ENCODE measurements around the gene ROCK2. TPM values are rescaled to one million over a fixed set of nuclear protein-coding genes. Genes with fewer than 3 reads are reported as not detected.

ROCK2 gene
- total RNA-seq, 3 donors from 2014 or later (not counting 1 experiment from before 2014, with no cell fraction given) = 19.9 to 28.2 (median 21.9) TPM

DNA sequence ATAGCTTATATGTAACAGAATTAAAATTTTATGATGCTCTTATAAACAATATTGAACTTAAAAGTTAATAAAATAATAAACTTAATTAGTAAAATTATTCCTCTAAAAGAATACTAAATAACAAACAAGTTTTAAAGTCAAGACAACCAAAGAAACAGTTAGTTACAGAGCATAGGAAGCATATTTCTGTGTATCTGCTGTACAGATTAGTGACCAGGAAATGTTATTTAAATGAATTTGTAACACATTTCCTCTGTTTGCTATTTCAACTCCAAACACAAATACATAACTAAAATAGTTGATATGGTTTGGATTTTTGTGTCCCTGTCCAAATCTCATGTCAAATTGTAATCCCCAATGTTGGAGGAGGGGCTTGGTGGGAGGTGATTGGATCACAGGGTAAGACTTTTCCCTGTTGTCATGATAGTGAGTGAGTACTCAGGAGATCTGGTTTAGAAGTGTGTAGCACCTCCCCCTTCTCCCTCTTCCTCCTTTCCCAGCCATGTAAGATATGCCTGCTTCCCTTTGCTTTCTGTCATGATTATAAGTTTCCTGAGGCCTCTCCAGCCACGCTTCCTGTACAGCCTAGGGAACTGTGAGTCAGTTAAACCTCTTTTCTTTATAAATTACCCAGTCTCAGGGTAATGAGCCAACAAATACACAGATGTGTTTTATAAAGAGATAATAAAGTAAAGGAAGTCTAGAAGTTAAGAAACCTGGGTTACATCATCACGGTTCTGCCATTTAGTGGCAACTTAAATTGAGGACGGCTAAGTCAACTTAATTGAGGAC is 51.8 kb downstream of the ROCK2 start:
- H3K27me3 Mint-ChIP-seq (ENCODE audit: low read depth in 2 of 2) = no peaks in the 10 kb centered on the region
- Histone ChIP-seq H3K27ac (ENCODE audit: low read length) (no peak overlapping the region), H3K4me1 (ENCODE audit: control insufficient read depth, insufficient read depth, low read length) (no peaks in the 10 kb centered on the region), H3K9me3 (ENCODE audit: control insufficient read depth, insufficient read depth, low read length) (no peaks in the 10 kb centered on the region), H3K27me3 (ENCODE audit: control insufficient read depth, insufficient read depth, low read length) (no peaks in the 10 kb centered on the region), H3K4me3 (ENCODE audit: low read length) (no peak overlapping the region), H3K36me3 (ENCODE audit: control insufficient read depth, insufficient read depth, low read length) (no peaks in the 10 kb centered on the region)
- H3K27ac Mint-ChIP-seq = peak overlapping the region; percentile 62 to 85
- TF ChIP-seq, protein P1, sequence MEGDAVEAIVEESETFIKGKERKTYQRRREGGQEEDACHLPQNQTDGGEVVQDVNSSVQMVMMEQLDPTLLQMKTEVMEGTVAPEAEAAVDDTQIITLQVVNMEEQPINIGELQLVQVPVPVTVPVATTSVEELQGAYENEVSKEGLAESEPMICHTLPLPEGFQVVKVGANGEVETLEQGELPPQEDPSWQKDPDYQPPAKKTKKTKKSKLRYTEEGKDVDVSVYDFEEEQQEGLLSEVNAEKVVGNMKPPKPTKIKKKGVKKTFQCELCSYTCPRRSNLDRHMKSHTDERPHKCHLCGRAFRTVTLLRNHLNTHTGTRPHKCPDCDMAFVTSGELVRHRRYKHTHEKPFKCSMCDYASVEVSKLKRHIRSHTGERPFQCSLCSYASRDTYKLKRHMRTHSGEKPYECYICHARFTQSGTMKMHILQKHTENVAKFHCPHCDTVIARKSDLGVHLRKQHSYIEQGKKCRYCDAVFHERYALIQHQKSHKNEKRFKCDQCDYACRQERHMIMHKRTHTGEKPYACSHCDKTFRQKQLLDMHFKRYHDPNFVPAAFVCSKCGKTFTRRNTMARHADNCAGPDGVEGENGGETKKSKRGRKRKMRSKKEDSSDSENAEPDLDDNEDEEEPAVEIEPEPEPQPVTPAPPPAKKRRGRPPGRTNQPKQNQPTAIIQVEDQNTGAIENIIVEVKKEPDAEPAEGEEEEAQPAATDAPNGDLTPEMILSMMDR (IDR thresholded peaks at IDR 0.05) = no peak
- H3K4me3 Mint-ChIP-seq = no peak overlapping the region
- no peak for DNase-seq
- H3K4me1 Mint-ChIP-seq = peaks cover 41 to 57% of the 10 kb centered on the region in 2 donors
- H3K36me3 Mint-ChIP-seq = no peaks in the 10 kb centered on the region
- 89% methylated on average over 3 of the region's 3 CpGs for WGBS (ENCODE audit: insufficient coverage)
- intact Hi-C loops (cut with micrococcal nuclease) = no loop called here
- no peak for ATAC-seq
- no peaks in the 10 kb centered on the region for H3K9me3 Mint-ChIP-seq

DNA sequence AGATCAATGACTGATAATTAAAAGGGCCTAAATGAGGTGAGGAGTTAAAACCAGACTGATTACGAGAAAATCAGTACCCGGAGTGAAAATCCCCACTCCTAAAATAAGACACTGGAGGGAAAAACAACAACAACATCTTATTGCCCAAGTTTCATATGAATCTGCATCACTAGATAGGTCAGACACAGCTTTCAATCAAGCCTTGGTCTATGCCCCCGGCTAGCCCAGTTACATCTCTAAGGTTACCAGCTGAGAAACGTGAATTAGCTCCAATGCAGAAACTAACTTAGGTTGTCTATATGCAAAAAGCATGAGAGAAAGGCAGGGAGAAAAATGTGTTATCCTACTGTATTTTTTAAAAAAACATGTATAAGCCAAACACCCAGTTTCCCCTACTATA is 53.7 kb downstream of the ROCK2 start:
- Mint-ChIP-seq H3K4me1 (peaks cover 33 to 51% of the 10 kb centered on the region in 2 donors), H3K9me3 (no peaks in the 10 kb centered on the region), H3K27me3 (ENCODE audit: low read depth in 2 of 2) (no peaks in the 10 kb centered on the region), H3K4me3 (no peak overlapping the region), H3K36me3 (no peaks in the 10 kb centered on the region), H3K27ac (no peak overlapping the region)
- intact Hi-C loops (cut with micrococcal nuclease) = no loop called here
- 100% methylated on average over 3 of the region's 4 CpGs for WGBS (ENCODE audit: insufficient coverage)
- no peaks in the 10 kb centered on the region for H3K4me1 ChIP-seq (ENCODE audit: control insufficient read depth, insufficient read depth, low read length)
- no peak overlapping the region for H3K27ac ChIP-seq (ENCODE audit: low read length)
- TF ChIP-seq, protein P1 (IDR thresholded peaks at IDR 0.05) = no peak
- H3K4me3 ChIP-seq (ENCODE audit: low read length) = no peak overlapping the region
- H3K36me3 ChIP-seq (ENCODE audit: control insufficient read depth, insufficient read depth, low read length) = peaks cover 3% of the 10 kb centered on the region
- no peaks in the 10 kb centered on the region for H3K27me3 ChIP-seq (ENCODE audit: control insufficient read depth, insufficient read depth, low read length)
- no peak for DNase-seq
- no peaks in the 10 kb centered on the region for H3K9me3 ChIP-seq (ENCODE audit: control insufficient read depth, insufficient read depth, low read length)
- ATAC-seq = no peak

DNA sequence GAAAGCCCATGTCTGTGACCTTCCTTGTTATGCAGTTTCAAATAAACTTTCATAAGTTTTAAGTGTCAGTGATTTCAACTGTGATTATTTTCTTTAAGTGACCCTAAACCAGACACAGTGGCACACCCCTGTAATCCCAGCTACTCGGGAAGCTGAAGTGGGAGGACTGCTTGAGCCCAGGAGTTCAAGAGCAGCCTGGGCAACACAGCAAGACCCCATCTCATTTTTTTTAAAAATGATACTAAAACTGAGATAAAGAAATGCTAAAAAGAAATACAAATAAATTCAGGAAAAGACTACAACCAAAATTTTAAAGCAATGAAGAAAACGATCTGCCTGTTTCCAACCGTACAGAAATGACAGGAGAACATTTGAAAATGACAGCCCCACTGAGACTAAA is 54.2 kb downstream of the ROCK2 start:
- H3K36me3 Mint-ChIP-seq = no peaks in the 10 kb centered on the region
- ATAC-seq = no peak
- no peak overlapping the region for H3K27ac Mint-ChIP-seq
- Histone ChIP-seq H3K4me1 (ENCODE audit: control insufficient read depth, insufficient read depth, low read length) (no peaks in the 10 kb centered on the region), H3K9me3 (ENCODE audit: control insufficient read depth, insufficient read depth, low read length) (no peaks in the 10 kb centered on the region), H3K36me3 (ENCODE audit: control insufficient read depth, insufficient read depth, low read length) (peaks cover 3% of the 10 kb centered on the region), H3K27me3 (ENCODE audit: control insufficient read depth, insufficient read depth, low read length) (no peaks in the 10 kb centered on the region), H3K27ac (ENCODE audit: low read length) (no peak overlapping the region), H3K4me3 (ENCODE audit: low read length) (no peak overlapping the region)
- H3K27me3 Mint-ChIP-seq (ENCODE audit: low read depth in 2 of 2) = no peaks in the 10 kb centered on the region
- DNase-seq = no peak
- TF ChIP-seq, protein P1 (IDR thresholded peaks at IDR 0.05) = no peak
- peaks cover 28 to 51% of the 10 kb centered on the region in 2 donors for H3K4me1 Mint-ChIP-seq
- 94% methylated on average over 2 of the region's 3 CpGs for WGBS (ENCODE audit: insufficient coverage)
- no peak overlapping the region for H3K4me3 Mint-ChIP-seq
- H3K9me3 Mint-ChIP-seq = no peaks in the 10 kb centered on the region
- intact Hi-C loops (cut with micrococcal nuclease) = no loop called here

DNA sequence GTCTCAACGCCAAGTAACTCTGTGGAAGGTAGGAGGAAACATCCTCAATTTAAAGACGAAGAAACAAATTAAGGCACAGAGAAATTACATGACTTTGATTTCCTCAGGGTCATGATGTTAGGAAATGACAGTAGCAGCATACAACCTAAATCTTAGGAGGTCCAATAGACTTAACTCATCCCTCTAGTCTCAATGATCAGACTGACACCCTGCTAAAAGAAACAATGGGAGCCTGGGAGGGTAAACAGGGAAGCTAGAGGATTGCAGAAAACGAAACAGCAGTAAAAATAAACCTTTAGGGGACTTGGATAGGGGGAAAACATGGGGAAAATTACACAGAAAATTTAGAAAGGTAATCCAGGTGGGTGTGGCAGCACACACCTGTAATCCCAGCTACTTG is 56.0 kb downstream of the ROCK2 start:
- Histone ChIP-seq H3K4me1 (ENCODE audit: control insufficient read depth, insufficient read depth, low read length) (no peaks in the 10 kb centered on the region), H3K4me3 (ENCODE audit: low read length) (no peak overlapping the region), H3K36me3 (ENCODE audit: control insufficient read depth, insufficient read depth, low read length) (peaks cover 13% of the 10 kb centered on the region), H3K27ac (ENCODE audit: low read length) (no peak overlapping the region), H3K9me3 (ENCODE audit: control insufficient read depth, insufficient read depth, low read length) (no peaks in the 10 kb centered on the region), H3K27me3 (ENCODE audit: control insufficient read depth, insufficient read depth, low read length) (no peaks in the 10 kb centered on the region)
- H3K36me3 Mint-ChIP-seq = no peaks in the 10 kb centered on the region
- DNase-seq (no peak), ATAC-seq (no peak)
- H3K4me3 Mint-ChIP-seq = no peak overlapping the region
- peaks cover 25 to 50% of the 10 kb centered on the region in 2 donors for H3K4me1 Mint-ChIP-seq
- no peaks in the 10 kb centered on the region for H3K9me3 Mint-ChIP-seq
- TF ChIP-seq, protein P1 (IDR thresholded peaks at IDR 0.05) = no peak
- no peaks in the 10 kb centered on the region for H3K27me3 Mint-ChIP-seq (ENCODE audit: low read depth in 2 of 2)
- intact Hi-C loops (cut with micrococcal nuclease) = no loop called here
- 96% methylated on average over 1 of the region's 3 CpGs for WGBS (ENCODE audit: insufficient coverage)
- peak overlapping the region in 1 of 2 donors; percentile 29 for H3K27ac Mint-ChIP-seq
